GM20431 (cell line): Measurements from ENCODE around the gene UBE2J2.
"Not testable (repeated sequence)": the region's sequence is repeated elsewhere in the genome, so short reads cannot be mapped to it uniquely, and the experiment has no call there.

ENCODE experiments used
- in situ Hi-C: fragments of 300-500 bp; cut with MseI, MboI; formaldehyde crosslinking; loops from one replicate; pipeline ENCODE4 v1.15.0; 2020; ENCODE audit warnings: low sequenced_read_pairs; ENCODE audit not compliant: unreplicated experiment

UBE2J2 gene

DNA sequence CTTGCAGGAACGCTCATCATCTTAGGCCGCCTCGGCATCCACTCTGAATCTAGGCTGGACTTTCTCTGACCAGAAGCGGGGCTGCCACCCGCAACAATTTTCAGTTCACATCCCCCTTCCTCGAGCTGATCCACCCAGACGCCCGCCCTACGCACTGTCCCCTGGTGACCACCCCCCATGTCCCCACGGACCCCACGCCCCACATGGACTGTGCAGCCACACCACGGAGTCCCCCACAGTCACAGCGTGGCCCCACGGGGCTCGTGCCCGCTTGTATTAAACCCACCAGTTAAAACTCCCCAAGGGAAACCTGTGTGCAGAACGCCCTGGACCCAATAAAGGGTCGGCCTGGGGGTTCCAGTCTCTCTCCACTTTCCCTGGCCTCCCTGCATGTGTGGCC is 14.1 kb downstream of the UBE2J2 start:
- in situ Hi-C loops, result no loop called here

DNA sequence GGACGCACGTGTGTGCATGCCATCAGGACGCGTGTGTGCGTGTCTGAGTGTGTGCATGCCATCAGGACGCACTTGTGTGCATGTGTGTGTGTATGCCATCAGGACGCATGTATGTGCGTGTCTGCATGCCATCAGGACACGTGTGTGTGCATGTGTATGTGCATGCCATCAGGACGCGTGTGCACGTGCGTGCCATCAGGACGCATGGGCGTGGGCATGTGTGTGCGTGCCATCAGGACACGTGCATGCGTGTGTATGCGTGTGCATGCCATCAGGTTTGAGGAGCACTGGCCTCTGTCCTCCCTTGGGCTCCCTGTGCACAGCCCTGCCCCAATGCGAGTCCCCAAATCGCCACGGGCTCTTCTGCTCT is 14.6 kb downstream of the UBE2J2 start:
- in situ Hi-C loops, result no loop called here

DNA sequence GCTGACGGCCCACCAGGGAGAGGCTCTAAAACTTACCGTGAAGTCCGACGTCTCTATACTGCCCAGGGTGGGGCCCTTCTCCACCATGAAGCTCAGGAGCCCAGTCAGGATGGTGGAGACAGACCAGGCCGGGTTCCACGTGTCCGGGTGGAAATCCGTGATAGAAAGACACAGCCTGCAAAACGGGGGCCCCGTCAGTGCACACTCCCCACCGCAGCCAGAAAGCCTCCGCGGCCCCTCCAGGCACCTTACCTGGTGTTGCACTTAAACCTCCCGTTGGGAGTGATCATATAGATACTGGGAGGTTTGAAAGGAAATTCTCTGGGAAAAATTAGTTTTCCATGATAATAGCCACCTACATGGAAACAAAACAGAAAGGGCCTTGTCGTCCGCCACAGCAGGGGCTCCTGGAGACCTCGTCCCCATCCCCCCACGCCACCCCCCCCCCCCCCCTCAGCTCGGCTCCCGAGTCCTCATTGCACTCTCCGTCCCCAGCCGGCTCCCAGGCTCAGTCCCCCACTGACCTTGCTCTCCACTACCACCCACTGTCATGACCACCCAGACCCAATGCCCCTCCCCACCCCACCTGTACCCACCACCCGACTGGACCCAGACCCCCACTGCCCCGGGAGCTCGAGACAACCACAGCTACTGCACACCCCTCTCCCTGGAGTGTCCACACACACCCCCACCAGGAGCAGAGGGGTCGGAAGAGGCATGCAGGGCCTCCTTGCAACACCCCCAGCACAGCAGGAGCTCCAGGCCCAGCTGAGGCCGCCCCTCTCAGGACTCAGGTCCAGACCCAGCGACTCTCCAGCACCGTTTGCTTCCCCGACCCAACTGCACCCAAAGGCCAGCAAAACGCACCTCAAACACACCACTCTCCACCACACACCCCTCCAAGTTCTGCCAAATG is 16.4 kb downstream of the UBE2J2 start:
- in situ Hi-C loops, result no loop called here

DNA sequence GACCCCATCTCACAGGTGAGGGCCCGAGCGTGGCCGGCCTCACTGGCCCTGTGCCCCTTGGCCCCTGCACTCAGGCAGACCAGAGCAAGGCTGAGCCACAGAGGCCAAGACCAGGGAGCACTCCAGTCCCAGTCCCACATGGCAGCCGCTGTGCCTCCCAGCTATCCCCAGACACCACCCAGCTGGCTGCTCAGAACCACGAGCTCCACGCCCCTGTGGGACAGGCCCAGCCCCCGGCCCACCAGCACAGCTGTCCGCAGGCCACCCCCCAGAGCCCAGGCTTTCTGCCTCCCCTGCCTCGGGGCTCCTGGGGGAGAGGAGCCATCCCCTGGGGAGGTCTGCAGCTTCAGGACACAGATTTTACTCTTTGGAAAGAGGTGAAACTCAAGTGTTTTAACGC is 18.0 kb downstream of the UBE2J2 start:
- in situ Hi-C loops, result no loop called here

DNA sequence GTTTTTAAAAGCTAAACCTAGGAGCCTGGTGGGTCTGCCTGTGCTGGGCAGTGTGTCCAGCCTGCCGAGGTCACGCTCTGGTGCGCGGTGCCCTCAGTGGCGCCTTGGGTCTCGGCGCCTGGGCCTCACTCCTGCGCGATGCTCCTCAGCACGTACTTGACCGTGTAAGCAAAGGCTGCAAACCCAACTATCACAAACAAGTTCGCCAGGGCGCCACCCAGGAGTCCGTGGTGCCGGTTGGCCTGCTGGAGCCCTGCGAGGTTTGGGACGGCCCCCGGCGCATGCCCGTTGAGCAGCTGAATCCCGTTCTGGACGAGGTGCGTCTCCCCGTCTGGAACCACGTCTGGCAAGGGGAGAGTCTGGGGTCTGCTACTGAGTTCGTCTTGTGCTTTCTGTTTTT is 18.6 kb downstream of the UBE2J2 start:
- in situ Hi-C loops, result no loop called here

DNA sequence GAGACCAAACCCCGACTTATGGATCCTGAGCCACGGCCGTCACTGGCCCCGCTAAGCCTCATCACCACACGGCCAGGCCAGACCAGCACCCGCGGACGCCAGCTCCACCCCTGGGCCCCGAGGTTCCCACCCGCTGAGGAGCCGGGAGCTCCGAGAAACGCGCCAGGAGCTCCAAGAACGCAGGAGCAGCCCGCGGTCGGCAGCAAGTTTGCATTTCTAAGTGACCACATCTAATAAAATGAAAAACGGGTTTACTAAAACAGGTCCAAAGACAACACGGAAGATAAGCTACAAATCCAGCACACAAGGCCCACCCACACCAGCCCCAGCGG is 19.0 kb downstream of the UBE2J2 start:
- in situ Hi-C loops, result no loop called here

DNA sequence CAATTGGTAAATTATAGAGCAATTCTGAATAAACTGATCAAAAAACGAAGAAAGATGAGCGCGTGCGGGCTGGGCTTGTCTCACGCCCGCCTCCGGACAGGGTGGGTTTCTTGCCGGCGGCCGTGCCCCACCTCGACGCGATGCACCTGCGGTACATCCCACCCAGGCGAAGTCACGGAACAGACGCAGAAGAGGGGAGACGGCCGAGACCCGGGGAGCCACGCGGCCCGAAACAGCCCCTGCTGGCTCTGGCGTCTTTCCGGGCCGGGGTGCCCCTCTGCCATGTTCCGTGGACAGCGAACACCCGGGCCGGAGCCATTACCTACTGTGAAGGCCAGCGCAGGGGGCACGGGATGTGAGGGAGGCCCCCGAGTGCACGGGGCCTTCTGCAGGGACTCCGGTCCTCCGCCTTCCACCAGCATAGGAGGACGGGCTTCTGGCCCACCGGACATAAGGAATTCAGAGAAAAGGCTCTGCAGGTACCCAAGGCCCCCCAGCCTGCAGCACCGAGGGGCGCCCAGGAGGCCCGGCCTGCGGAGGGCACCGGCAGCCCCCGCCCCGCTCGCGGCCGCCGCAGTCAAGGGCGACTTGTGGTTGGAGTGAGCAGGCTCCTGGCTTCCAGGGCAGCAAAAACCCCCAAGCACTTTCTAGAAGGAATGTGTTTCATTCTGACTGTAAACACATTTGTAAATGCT is 19.5 kb downstream of the UBE2J2 start:
- in situ Hi-C loops, result no loop called here

DNA sequence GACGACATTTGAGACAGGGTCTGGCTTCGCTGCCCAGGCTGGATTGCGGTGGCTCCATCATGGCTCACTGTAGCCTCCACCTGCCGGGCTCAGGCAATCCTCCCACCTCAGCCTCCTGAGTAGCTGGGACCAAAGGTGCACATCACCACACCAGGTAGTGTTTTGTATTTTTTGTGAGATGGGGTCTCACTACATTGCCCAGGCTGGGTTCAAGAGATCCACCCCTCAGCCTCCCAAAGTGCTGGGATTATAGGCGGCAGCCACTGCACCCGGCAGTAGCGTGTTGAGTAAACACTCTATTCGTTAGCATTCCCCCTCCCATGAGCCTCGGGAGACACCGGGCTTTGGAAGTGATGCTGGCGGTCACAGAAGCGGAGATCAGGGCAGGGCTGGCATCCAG is 20.3 kb downstream of the UBE2J2 start:
- in situ Hi-C loops, result no loop called here

DNA sequence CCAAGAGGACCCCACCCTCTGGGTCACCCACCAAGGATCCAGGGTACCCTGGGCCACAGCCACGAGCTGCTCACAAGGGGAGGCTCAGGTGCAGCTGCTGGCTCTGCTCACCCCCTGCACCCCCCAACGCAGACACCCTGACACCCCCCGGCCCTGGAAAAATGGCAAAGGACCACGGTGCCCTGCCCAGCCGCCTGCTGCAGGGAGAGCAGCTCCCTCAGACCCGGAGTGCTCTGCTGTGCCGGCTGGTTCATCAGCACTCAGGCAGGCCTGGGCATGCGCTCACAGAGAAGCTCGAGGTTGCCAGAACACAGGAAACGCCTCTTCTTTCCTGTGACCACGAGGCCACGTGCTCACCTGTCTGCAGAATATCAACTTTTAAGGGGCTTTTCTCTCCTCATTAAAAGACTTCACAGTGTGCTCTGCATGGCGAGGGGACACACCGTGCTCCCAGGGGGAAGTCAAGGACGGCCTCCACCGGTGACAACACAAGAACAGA is 22.8 kb downstream of the UBE2J2 start:
- in situ Hi-C loops, result no loop called here

DNA sequence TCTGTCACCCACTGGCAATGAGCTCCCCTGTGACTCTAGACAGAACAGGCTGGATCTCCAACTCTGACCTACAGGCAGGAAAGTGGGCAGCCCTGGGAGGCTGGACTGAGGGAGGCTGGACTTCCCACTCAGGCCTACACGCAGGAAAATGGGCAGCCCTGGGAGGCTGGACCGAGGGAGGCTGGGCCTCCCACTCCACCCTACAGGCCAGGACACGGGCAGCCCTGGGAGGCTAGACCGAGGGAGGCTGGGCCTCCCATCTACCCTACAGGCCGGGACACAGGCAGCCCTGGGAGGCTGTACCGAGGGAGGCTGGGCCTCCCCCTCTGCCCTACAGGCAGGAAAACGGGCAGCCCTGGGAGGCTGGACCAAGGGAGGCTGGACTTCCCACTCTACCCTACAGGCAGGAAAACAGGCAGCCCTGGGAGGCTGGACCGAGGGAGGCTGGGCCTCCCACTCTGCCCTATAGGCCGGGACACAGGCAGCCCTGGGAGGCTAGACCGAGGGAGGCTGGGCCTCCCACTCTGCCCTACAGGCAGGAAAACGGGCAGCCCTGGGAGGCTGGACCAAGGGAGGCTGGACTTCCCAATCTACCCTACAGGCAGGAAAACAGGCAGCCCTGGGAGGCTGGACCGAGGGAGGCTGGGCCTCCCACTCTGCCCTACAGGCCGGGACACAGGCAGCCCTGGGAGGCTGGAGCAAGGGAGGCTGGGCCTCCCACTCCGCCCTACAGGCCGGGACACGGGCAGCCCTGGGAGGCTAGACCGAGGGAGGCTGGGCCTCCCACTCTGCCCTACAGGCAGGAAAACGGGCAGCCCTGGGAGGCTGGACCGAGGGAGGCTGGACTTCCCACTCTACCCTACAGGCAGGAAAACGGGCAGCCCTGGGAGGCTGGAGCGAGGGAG is 25.4 kb downstream of the UBE2J2 start:
- in situ Hi-C loops, result not testable (repeated sequence)

DNA sequence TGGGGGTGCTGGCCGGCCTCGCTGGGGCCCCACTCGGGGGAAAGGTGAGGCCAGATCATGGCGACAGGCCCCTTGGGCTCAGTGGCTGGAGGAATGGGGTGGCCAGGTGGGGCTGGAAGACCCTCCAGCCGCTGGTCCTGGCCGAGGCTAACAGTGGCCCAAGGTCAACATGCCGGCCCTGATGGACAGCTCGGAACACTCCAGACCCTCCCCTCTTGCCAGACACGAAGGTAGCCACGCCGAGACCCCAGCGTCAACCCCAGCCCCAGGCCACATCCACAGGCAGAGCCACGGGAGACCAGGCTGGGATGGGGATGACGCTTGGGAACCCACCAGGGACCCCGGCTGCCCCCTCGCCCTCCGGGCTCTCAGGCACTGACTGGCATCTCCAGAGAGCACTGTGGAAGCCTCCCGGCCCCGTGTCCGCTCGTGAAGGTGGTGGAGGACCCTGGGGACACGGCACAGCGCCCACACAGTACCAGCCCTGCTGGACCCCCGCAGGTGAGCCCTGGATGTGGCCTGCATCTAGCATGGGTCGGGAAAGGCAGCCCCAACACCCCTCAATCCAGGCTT is 26.2 kb downstream of the UBE2J2 start:
- in situ Hi-C loops, result no loop called here

DNA sequence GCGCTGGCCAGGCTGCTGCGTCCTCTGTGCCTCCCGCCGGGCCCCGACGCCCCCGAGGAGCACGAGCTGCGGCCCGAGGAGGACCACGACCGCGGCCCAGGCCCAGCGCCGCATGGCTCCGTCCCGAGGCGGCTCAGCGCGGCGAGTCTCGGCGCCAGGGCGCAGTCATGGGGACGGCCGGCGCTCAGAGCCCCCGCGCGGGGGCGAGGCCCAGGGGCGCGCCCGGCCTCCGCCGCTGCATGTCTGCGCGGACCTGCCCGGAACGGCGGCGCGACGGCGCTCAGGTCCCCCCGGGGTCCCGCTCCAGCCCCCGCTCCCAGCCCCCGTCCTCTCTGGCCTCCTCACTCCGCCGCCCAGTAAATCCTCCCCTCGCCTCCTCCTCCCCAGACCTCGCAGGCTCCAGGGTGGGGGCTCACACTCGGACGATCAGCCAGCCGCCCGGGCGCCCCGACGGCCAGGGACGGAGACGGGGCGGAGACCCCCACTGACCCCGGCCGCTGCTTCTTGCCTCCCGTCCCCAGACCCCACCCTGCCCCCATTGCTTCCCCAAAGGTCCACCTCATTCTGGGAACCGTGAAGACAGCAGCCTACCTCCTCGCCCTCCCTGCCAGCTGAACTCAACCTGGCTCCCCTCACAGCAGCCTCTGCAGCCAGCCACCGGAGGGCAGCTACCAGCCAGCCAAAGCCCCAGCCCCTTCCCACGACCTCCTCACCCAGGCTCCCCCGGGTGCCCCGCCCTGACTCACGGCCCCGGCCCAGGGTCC is 26.9 kb downstream of the UBE2J2 start, which contains the start of gene C1QTNF12:
TSS of gene C1QTNF12 (minus strand) at position 146 of the 764 bp plus-strand sequence. CDS start at position 114, 32 bp downstream.
- in situ Hi-C loops, result no loop called here

DNA sequence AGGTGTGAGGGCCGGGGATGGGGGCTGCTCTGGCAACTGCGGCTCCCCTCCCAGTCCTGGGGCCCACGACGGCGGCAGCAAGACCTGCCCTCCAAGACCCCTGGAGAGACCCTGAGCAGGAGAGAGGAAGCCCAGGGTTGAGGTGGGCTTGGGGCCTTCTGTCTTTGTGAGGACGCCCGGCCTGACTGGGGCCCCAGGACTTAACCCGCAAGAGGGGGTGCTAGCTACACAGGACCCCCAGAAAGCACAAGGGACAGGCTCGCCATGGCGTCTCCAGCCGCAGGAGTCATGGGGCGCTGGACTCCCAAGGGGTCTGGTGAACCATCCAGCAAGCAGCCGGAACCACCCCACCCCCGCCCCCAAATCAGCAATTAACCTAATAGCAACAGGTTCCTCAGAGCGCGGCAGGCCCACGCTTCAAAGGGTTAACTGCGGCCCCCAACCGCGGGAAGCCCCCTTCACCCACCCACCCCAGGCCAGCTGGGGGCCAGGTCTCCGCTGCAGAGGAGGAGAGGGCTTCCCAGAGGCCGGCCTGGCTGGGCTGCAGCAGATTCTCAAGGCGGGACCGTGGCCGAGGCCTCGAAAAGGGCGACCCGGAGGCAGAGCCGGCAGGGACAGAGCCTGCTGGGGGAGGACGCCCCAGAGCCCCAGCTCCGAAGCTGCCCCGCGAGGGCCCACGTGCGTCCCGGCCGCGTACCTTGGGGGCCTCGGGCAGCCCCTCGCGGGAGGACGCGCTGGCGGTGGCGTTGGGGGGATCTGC is 27.7 kb downstream of the UBE2J2 start:
- in situ Hi-C loops, result no loop called here

DNA sequence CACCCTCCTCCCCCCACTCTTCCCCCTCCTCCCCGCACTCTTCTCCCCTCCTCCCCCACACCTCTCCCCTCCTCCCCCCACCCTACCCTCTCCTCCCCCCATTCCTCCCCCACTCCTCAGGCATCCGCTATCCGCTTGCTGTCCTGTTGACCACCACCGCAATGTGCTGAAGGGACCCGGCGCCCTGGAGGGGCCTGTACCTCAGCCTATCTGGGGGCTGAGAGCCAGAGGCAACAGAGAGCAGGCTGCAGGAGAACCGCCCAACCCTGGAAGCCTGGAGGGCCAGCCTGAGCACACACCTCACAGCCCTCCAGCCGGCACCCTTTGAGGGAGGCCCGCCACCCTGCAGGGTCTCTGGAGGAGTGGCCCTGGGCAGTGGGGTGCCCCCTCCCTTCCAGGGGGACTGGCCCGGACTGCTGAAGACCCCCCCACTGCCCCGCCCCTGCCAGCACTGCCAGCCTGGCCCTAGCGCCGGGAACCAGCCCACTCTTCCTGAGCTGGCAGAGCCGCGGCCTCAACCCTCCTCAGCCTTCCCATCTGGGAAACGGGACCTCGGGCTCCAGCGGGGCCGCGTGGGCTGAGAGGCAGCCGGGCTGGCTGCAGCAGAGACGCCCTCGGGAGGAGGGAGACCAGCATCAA is 28.4 kb downstream of the UBE2J2 start:
- in situ Hi-C loops, result no loop called here

DNA sequence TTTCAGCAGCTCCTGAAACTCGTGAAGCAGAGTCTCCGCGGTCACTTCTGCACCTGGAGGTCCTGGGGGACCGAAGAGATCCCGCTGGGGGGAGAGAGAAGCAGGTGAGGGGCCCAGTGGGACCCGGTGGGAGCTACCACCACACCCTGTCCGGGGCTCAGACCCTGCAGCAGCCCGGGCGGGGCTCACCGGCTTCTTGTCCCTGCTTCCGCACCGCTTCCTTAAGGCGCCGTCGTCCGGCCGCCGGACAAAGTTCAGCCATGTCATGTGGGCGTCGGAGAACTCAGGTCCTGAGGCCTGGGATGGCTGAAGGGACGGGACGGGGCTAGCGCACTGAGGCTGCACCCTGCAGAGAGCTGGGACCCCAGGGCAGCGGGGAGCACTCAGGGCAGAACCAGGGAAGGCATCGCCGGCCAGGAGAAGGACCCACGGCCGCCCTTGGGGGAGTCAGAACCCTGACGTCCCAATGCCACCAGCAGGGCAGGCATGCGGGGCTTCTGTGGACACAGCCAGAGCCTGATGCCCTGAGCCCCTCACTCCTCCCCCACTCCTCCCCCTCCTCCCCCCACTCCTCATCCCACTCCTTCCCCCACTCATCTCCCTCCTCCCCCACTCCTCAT is 29.4 kb downstream of the UBE2J2 start:
- in situ Hi-C loops, result no loop called here

DNA sequence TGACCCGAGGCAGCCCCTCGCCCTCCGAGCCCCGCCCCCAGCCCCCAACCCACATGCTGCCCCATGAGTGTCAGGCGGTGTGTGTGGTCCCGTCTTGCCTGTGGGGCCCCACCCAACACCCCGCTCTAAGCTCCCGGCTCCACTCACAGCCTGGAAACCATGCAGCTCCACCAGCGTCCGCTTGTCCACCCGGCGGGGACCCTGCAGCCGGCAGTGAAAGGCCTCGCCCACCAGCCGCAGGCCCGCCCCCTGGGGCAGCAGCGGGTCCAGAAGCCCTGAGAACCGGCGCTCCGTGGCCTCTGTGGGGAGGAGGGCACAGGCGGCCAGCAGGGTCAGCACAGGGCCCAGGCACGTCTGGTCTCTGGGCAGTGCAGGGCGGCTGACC is 29.9 kb downstream of the UBE2J2 start:
- in situ Hi-C loops, result no loop called here

DNA sequence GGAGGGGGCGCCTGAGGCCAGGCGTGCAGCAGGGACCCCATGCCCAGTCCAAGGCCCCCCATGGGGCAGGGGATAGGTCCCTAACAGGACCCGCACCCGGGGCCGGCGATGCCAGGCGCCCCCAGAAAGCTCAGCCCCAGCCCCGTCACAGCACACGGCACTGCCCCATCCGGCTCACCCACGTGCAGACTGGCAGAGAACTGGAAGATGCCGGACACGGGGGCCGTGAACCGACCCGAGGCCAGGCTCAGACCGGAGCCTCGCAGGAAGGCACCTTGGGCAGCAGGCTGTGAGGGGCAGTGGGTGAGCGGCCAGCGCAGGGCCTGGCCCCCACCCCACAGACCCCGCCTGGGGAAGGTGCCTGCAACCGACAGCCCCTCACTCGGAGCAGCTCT is 30.4 kb downstream of the UBE2J2 start:
- in situ Hi-C loops, result no loop called here
